HG03575 (cell line): ENCODE results near the gene MAP3K7.

ENCODE experiments used
- ATAC-seq: cut with Tn5 transposase; IDR thresholded peaks from one replicate; pipeline ENCODE4 v1.9.1; 2021; ENCODE audit not compliant: unreplicated experiment, insufficient number of reproducible peaks, low FRiP score; ENCODE audit errors: extremely low read depth

MAP3K7 gene

DNA sequence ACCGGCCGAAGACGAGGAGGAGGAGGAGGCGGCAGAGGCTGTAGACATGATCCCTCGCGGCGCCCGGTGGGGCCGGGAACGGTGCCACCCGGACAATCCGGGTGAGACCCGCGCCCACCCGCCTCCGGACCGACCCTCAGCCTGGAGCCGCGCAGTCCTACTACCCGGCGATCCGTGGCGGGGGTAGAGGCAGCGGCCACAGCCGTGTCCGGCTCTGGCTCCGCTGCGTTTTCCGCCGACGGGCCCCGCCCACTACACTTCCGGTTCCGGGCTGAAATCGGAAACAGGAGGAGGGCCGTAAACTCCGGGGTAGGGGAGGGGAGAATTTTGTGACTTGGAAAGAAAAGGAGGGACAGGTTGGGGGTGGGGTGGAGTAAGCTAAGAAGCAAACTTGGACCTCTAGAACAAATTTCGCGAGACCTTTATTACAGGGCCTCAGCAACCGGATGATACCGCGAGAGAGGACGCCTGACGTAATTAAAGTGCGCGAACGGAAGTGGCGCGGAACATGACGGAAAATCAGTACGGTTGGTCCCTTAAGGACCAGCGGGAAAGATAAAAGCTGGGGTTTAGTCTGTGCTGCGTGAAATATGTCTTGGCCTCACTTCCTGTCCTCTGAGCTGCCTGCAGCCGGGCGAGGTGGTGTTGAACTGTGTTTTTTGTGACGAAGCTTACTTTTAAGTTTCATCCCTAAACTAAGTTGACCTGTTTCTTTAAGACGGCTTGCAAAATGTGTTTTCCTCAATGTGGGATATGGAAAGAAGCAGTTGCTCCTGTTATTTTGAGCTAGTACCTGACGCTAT, at the start of gene MAP3K7:
TSS of gene MAP3K7 (minus strand) at position 237 of the 803 bp plus-strand sequence. CDS start at position 48, 189 bp downstream.
- ATAC-seq = peak; percentile 74

DNA sequence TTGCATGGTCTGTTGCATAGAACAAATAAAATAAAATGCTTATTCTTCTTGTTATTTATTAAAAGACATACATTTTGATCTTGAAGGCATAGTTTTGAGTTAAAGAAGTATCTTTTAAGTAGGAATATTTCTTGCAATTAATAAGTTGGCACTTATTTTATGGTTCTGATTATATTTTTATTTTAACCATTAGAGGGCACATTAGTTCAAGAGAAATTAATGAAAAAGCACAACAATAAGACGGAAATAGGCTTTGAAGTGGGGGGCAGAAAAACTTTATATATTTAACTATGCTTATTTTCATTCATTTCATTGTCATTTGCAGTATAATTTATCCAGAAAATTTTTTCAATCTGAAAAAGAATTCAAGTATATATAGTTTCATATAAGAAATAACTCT, 44.2 kb upstream of the MAP3K7 start:
- no peak for ATAC-seq

DNA sequence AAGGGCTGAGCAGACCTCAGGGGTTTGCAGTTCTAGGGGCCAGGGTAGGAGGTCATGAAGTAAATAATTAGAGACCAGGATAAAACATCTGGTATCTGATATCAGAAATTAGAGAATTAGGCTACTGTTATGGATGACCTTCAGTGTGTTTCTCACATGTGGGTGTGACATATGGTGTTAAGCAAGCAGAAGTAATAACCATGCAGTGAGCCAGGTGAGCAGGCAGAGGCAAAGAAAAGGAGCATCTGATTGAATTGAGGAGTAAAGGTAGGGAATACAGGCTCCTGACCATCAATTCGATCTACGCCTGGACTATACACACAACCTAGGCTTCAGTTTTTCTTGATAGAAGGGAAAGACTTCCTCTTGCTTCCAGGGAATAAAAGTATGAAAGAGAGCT, 34.7 kb upstream of the MAP3K7 start:
- ATAC-seq = no peak

DNA sequence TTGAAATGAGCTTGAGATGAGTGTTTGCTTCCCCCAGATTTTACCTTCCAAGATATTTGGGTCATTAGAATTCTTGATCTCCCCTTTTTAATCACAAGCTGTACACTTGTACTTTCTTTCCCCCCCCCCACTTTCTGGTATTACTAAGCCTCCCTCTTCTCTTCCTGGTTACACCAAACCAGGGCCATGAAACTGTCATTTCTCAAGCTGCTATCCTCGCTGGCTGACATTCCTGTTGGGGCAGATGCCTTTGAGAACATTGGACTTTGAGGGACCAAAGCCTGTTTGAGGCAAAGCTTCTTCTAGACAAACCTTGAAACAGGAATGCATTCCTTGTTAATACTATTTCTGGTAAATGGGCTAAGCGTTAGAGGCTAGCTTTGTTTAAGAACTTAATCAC, 32.3 kb upstream of the MAP3K7 start:
- no peak for ATAC-seq

DNA sequence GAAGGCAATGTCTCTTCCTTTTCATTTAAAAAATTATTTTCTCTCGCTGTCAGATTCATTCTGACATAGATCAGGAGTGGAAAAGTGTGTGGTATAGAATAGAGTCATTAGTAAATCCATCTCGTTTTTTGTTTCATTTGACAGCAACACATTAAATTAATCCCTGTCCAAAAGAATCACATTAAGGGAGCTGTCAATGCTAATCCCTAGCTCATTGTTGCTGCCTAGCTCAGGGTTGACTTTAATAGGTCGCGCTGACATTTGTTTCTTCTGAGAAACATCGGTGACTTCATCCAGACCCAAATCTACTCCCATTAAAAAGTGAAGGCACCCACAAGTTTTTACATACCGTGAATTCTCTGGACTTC, 25.4 kb upstream of the MAP3K7 start:
- no peak for ATAC-seq

DNA sequence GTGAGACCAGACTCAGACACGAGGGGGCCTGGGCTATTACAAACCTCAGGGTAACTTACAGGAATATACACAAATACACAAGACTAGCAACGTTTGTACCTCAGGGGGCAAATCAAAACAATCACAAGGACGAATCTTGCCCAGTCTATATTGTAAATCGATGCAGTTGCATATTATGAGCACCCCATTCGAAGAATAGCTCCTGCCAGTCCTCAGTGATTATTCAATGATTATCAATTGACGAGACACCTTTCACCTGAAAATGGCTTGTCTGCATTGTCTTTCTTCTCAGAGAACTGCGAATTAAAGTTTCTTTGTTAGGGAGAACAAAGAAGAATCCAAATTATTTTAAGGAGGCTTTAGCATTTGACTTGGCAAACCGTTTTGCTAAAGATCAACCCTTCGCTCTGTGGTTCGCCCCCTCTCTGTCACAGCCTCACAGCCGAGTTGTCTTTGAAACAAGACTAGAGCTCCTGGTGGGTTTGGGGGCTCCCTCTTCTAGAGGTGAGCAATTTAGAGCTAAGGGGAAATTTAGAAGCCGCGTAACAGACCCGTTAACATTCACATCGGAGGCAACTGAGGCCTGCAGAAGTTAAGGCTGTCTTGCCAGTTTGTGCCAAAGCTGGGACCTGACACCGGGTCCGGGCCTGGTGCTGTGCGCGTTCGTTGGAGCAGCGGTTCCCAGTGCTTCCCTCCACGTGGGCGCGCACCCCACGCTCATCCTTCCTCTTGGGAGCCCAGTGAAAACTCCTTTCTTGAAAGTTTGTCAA, 24.9 kb upstream of the MAP3K7 start:
- no peak for ATAC-seq

DNA sequence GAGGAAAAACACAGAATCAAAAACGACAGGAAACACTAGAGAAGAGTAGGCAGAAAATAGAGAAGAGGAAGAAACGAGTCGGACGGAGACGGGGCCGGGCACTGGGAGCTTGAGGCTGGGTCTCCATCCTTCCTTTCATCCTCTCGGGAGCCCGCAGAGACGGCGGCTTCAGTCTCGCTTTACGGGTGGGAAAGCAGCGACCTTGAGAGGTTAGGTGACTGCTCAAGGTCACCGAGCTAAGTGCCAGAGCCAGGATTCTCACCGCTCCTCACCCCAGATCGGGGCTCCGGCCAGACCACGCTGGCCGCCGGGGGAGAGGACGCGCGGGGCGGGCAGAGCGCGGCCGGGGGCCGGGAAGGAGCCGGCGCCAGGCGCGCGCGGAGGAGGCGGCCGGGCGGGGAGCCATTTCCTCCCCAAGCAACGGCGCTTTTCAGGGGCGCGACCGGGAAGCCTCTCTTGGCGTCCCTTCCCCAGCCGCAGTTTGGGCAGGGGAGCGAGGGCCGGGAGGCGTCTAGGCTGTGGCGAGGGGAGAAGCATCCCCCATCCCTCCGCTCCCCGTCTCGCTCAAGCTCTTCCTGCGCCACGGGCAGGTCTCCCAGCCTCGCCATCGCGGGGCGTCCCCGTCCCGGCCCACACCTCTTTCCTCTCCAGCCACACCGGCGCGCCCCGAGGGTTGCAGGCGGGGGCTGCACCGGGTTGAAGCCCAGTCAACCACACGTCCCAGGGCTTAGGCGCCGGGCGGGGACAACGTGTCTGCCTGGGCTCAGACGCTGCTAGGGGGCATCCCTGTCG, 24.1 kb upstream of the MAP3K7 start:
- ATAC-seq = no peak

DNA sequence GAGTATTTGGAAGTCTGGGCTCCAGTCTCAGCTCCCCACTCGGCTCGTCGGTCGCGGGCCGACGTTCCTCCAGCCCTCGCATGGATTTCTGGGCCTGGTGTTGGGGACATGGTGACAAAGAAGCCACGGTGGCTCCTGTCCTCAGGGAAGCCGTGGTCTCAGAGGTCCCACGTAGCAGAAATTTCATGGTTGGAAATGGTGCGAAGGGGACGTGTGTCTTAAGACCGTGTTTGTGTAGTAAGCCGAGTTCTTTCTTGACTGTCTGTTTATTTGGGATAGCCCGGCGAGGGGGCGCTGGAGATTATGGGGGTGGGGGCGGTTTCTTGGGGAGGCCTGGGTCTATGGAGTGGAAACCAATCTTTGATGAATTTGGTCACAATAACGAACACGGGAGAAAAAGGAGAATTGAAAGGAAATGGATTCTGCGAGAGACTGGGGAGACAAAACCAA, 23.5 kb upstream of the MAP3K7 start:
- no peak for ATAC-seq

DNA sequence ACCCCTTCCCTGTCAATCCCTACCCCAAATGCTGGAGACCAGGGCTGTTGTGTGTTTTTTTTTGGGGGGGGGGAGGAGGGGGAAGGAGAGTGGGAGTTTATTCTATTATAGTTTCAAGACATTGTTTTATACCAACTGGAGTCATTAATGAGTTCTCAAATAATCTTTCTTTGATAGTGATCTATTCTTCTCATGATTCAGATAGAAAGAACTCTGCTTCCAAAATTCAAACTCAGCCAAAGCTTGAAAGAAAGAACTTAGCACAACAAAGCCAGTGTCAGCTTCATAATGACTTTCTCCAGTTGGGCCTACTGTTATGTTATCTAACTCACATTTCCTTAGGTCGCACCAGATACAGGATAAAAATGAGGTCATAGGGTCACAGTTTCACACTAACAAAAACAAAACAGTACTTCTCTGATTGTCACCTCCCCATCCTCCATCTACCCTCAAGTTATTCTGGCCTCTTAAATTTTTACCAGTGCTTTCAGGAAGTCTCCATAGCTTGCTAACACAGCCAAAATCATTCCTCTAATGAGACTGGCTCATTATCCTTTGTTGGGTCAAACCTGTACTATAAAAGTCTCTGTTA, 19.0 kb upstream of the MAP3K7 start:
- ATAC-seq = no peak

DNA sequence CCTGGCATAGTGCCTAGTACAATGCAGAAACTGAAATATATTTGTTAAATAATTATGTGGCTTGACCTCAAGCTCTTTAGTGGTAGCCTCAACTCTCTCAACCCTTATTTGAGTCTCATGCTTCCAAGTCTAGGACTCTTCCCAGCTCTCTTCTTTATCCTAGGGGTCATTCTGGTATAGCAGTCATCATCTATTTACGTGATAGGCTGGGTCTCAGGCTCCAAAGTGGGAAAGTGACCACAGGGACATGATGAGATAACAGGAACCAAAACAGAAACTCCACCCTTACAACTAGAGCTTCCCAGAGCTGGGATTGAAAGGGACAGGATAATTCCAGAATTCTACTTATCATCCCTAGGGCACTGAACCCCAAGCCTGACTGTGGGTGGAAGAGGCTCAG, 17.7 kb upstream of the MAP3K7 start:
- no peak for ATAC-seq

DNA sequence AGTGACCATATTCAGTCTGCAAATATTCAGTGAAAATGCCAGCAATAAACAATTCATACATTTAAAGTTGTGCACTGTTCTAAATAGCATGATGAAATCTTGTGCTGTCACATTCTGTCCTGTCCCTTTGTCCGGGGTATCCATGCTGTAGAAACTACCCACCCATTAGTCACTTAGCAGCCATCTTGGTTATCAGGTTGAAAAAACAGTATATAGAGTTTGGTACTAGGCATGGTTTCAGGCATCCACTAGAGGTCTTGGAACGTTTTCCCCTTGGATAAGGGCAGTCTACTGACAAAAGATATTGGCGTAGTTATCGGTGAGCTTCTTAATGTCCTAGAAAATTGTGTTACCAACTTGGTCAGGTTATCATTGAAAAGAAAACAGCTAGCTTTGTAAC, 12.3 kb upstream of the MAP3K7 start:
- no peak for ATAC-seq

DNA sequence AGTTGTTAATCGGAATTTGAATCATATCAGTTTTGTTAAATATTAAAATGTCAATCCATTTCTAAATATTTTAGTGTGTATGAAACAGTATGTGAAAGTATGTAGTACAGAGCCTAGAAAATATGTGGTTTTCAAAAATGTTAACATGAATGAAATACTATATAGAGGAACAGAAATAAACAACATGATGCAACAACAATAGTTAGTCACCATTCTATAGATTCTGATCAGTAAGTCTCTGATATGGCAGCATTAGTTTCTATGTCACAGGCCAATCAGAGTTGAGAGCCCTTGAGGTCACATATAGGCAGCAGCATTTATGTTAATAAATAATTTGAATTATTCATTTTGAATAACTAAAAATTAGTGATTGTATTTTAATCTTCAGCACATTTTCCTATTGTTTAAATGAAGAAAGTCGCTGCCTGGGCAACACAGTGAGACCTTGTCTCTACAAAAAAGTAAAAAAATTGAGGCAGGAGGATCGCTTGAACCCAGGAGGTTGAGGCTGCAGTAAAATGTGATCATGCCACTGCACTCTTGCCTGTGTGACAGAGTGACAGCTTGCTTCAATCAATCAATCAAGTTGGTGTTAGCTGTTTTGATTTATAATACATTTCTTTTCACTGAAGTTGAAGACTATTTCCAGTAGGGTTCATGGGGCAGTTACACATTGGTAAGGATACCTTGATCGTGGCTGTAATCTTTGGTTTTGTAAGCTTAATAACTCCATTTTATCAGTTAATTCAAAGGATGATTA, 11.5 kb upstream of the MAP3K7 start:
- no peak for ATAC-seq

DNA sequence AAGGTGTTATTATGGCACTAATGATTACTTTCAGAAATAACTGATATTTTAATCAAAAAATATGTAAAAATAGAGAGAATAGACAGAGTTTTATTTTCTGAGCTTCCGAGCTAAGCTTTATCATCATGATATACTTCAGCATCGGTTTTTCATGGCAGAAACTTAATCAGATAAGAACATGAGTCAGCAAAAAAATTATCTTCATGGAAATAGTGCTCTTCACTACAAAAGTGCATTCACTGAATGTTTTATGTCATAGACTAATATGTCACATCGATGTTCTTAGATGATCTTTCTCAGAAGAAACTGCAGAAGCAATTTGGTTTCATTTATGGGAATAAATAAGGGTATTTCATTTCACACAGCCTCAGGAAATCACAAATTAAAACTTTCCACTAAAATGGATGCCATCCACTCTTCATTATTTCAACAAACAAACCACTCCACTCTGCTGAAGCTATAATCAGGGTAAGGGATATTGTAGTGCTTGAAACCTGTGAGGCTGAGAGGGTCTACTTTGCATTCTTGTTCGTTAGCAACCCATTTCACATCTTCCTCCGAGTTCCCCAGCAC, 10.2 kb upstream of the MAP3K7 start:
- ATAC-seq = no peak

DNA sequence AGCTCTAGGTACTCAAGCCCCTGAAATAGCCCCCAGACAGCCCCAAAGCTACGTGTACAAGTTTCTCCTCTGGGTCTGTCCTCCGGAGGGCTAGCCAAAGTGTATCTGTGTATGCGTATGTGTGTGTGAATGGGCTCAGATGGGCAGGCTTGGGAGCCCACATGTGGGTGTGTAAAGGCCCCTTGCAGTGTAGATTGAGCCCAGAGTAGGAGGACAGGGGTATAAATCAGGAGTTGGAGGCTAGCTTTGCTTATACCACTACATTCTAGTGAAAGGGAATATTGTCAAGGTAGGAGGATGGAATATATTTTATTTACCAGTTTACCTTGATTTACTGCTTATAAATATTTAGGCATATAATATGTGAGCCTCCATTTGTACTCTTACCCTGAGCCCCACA, 9.0 kb upstream of the MAP3K7 start:
- no peak for ATAC-seq

DNA sequence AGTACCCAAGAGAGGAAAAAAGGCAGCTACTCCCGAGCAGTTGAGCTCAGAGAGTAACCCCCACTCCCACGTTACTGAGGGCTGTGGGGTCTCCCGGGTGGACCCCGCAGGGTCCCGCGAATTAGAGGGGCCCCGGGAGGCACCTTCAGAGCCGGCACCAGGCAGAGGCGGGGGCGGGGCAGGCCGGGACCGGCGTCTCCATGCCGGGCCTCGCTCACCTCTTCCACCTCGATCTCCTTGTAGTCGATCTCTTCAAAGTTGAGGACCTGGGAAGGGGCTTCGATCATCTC, 381 bp downstream of the MAP3K7 start:
- ATAC-seq = peak; percentile 6

DNA sequence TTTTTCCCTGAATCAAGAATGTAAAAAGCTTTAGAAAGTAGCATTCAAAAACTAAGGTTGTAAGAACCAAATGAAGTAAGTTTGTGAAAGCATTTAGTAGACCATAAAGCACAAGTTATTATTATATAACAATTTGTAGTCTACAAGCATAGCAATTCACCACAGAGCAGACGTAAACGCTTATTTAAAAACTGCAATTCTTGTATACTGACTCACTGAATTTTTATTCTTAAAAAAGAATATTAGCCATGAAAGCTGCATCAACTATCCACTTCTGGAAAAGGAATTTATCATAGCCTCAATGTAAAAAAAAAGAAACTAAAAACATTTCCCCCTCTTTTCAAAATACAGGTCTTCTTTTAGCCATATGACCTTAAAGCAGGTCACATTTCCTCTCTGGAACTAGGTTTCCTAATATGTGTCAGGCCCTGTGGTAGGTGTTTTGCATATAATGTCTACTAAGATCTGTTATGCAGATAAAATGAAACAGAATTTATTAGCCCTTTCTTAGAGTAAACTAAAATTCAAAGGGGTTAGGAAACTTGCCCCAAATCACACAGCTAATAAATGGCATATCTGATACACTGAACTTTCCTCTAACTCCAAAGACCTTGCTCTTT, 2.1 kb downstream of the MAP3K7 start:
- peak; percentile 20 for ATAC-seq

DNA sequence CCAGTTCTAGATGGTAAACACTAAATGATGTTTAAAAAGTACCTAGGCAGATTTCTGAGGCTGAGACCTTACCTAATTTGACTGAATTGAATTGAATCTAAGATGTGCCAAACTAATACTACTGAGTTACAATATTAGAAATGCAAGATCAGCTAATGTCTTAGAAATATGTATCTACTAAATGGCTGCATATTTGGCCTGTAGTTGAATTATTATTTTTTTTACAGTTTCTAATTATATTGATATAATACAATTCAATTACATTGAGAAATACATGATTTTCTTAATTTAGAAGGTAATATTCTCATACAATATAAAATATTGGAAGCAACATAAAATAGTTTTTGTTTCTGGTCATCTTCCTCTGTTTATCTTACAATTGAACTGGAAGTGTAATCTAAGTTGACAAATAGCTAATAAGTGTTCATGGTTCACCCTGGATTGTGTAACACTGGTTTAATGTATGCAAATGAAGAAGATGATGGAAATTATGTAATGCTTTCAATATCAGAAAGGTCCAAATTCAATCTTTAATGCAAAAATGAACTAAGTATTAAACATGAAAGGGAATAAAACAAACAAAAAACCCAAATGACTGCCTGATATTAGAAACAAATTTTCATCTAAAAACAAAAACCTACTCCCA, 2.9 kb downstream of the MAP3K7 start:
- ATAC-seq = no peak
